ELR (cell line): ENCODE data around the gene DSTN.

ENCODE experiments used
- DNase-seq: peaks from one replicate; pipeline ENCODE4 v3.0.0-alpha.2; 2015; ENCODE audit warnings: low read depth

The DSTN gene

GRCh38 chr20:17637413-17637780 is 67.5 kb downstream of the DSTN start:
- no peak for DNase-seq

- no peak for DNase-seq
These were observed 68.2 kb downstream of the DSTN start for GRCh38 chr20:17637985-17638640.

- no peak for DNase-seq
These were observed 69.0 kb downstream of the DSTN start for GRCh38 chr20:17638835-17639407.

- no peak for DNase-seq
These were observed 70.4 kb downstream of the DSTN start for GRCh38 chr20:17640146-17640874.

GRCh38 chr20:17640875-17641378 is 71.1 kb downstream of the DSTN start:
- DNase-seq = no peak

GRCh38 chr20:17641520-17641964 is 71.7 kb downstream of the DSTN start:
- DNase-seq = no peak

- no peak for DNase-seq
These were observed 72.1 kb downstream of the DSTN start for GRCh38 chr20:17641993-17642392.

GRCh38 chr20:17642404-17643269 is 72.8 kb downstream of the DSTN start:
- DNase-seq = no peak

GRCh38 chr20:17643531-17644188 is 73.8 kb downstream of the DSTN start:
- DNase-seq = no peak

- no peak for DNase-seq
These were observed 74.6 kb downstream of the DSTN start for GRCh38 chr20:17644451-17644850.

GRCh38 chr20:17645010-17645409 is 75.1 kb downstream of the DSTN start:
- no peak for DNase-seq

GRCh38 chr20:17645546-17646208 is 75.8 kb downstream of the DSTN start:
- DNase-seq = no peak

- DNase-seq = no peak
These were observed 76.5 kb downstream of the DSTN start for GRCh38 chr20:17646209-17646960.

GRCh38 chr20:17646961-17647301 is 77.1 kb downstream of the DSTN start:
- DNase-seq = no peak

GRCh38 chr20:17647391-17648314 is 77.8 kb downstream of the DSTN start:
- DNase-seq = no peak

- DNase-seq = no peak
These were observed 78.4 kb downstream of the DSTN start for GRCh38 chr20:17648315-17648646.

- DNase-seq = peak; percentile 13
These were observed 79.2 kb downstream of the DSTN start for GRCh38 chr20:17648791-17649730.
